ENCODE results near the gene IRF1. TPM values are rescaled to one million over a fixed set of nuclear protein-coding genes. Genes with fewer than 3 reads are reported as not detected.
A peak's percentile ranks its signal among the peaks of the same experiment; 100 is the strongest.
"Not testable (repeated sequence)": the region's sequence is repeated elsewhere in the genome, so short reads cannot be mapped to it uniquely, and the experiment has no call there.

Gene IRF1
- total RNA-seq, 2 donors from 2014 or later: 351 to 512 TPM

DNA sequence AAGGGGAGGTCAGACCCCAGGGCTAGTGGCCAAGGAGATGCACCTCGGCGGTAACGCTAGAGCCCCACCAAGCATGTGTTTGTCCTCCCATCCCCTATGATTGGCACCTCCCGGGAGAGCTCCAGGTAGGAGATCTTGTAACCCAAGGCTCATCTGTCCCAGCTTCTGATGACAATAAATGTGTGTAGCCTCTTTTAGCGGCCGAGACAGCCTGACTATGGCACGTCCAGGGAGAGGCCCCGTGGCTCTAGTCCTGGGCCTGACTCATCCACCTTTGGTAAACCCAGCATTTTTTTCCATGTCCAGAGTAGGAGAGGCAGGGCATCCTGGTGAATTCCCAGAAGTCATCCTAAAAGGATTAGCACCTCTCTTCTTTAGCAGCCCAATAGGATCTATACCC, 39.2 kb downstream of the IRF1 start:
- Mint-ChIP-seq H3K4me1 (ENCODE audit: low read depth in 2 of 2) (peaks cover 77 to 79% of the 10 kb centered on the region in 2 donors), H3K36me3 (peaks cover 28% of the 10 kb centered on the region), H3K4me3 (no peak overlapping the region), H3K27ac (peak overlapping the region in 1 of 2 donors; percentile 83), H3K27me3 (no peaks in the 10 kb centered on the region), H3K9me3 (peaks cover 10% of the 10 kb centered on the region)
- no peak for DNase-seq (ENCODE audit: low spot score)
- ATAC-seq: no peak

DNA sequence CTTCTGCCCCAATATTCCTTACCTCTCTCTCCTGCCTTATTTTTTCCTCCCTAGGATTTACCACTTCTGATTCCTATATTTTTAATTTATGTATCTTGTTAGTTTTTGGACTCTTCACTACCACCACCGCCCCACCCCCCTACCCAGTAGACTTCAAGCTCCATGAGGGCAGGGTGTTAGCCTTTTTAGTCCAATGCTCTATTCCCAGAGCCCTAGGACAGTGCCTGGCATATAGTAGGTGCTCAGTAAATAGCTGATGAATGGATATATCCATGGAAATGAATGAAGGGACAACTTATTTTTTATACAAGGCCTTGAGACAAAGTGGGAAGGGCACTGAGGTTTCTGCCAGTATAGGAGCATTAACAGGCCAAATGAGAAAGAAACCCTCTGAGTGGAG, 41.5 kb downstream of the IRF1 start:
- H3K4me3 Mint-ChIP-seq: peak overlapping the region; percentile 19
- H3K9me3 Mint-ChIP-seq: peaks cover 10% of the 10 kb centered on the region
- no peak for ATAC-seq
- H3K27ac Mint-ChIP-seq: peak overlapping the region; percentile 73 to 83
- H3K36me3 Mint-ChIP-seq: peaks cover 33% of the 10 kb centered on the region
- DNase-seq (ENCODE audit: low spot score): no peak
- no peaks in the 10 kb centered on the region for H3K27me3 Mint-ChIP-seq
- peaks cover 72 to 76% of the 10 kb centered on the region in 2 donors for H3K4me1 Mint-ChIP-seq (ENCODE audit: low read depth in 2 of 2)

DNA sequence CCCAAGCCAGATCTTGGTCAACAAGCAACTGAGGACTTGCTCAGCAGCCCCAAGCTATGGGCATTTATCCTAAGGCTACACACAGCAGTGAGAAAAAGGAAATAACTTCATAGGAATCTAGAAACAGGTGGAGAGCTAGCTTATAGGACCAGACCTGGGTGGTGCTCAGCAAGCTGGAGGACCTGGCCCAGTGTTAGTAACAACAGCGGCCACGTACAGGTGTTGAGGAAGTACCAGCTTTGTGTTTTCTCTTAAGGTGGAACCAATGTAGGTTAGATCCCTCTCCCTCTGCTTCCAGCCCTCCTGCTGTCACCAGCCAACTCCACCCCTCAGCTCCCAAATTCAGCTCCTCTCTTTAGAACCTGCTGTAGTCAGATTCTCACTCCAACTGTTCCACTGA, 43.4 kb downstream of the IRF1 start:
- peaks cover 22% of the 10 kb centered on the region for H3K36me3 Mint-ChIP-seq
- peaks cover 7% of the 10 kb centered on the region for H3K9me3 Mint-ChIP-seq
- H3K4me3 Mint-ChIP-seq: peak overlapping the region; percentile 18
- ATAC-seq: no peak
- peak overlapping the region; percentile 73 to 83 for H3K27ac Mint-ChIP-seq
- DNase-seq (ENCODE audit: low spot score): no peak
- H3K27me3 Mint-ChIP-seq: no peaks in the 10 kb centered on the region
- H3K4me1 Mint-ChIP-seq (ENCODE audit: low read depth in 2 of 2): peaks cover 67 to 74% of the 10 kb centered on the region in 2 donors

DNA sequence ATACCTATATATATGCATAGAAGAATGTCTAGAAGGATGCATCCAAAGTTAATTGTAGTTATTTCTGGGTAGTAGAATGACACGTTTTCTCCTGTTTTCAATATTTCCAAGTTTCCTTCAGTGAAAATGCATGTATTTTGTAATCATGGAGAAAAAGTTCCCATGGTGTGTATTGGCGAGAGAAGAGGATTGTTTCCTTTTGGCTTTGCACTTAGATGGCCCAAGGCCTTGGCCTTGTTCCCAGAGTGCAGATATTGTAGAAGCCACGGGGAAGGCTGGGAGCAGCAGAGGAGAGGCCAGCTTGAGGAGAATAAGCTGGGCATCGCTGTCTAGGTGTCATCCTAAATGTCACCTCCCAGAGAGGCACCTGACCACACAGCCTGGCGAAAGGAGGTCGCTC, 44.0 kb downstream of the IRF1 start:
- Mint-ChIP-seq H3K4me1 (ENCODE audit: low read depth in 2 of 2) (peaks cover 71 to 80% of the 10 kb centered on the region in 2 donors), H3K27me3 (no peaks in the 10 kb centered on the region), H3K9me3 (peaks cover 7% of the 10 kb centered on the region), H3K36me3 (peaks cover 21% of the 10 kb centered on the region), H3K27ac (peak overlapping the region; percentile 73 to 83), H3K4me3 (peak overlapping the region; percentile 20)
- DNase-seq (ENCODE audit: low spot score): no peak
- ATAC-seq: no peak

DNA sequence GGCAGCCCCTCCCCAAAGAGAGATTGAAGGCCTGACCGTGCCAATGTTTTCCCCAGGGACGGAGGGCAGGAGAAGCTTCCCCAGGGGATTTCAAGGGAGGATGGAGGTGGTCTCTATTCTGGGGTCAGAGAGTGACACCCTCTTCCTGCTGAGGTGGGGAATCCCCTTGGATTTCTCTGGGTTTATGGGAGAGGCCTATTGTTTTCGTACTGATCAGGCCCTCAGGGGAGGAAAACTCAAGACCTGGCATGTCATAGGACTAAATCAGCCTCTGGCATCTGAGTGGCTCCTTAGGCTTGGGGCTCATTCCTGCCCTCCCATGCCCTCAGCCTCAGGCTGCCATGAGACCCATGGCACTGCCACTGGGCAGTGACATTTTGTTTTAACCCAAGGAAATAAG, 44.6 kb downstream of the IRF1 start:
- no peak overlapping the region for H3K4me3 Mint-ChIP-seq
- H3K4me1 Mint-ChIP-seq (ENCODE audit: low read depth in 2 of 2): peaks cover 78 to 79% of the 10 kb centered on the region in 2 donors
- H3K27me3 Mint-ChIP-seq: no peaks in the 10 kb centered on the region
- H3K27ac Mint-ChIP-seq: peak overlapping the region; percentile 73 to 83
- DNase-seq (ENCODE audit: low spot score) (no peak), ATAC-seq (no peak)
- H3K36me3 Mint-ChIP-seq: peaks cover 21% of the 10 kb centered on the region
- peaks cover 7% of the 10 kb centered on the region for H3K9me3 Mint-ChIP-seq

DNA sequence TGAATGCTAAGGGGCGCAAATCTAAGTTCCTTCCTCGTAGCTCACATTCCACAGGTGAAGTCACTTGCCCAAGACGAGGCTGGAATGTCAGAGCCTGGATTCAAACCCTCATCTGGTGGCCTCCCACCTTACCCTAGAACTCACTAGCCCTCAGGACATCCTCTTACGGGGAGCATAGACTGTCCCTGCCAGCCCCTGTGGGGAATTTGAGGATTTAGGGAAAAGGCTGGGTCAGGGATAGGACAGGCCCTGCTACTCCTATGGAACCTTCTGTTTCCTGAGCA, 45.0 kb downstream of the IRF1 start:
- DNase-seq (ENCODE audit: low spot score) (no peak), ATAC-seq (no peak)
- H3K27ac Mint-ChIP-seq: peak overlapping the region; percentile 73 to 83
- H3K27me3 Mint-ChIP-seq: no peaks in the 10 kb centered on the region
- H3K9me3 Mint-ChIP-seq: peaks cover 7% of the 10 kb centered on the region
- peaks cover 79 to 81% of the 10 kb centered on the region in 2 donors for H3K4me1 Mint-ChIP-seq (ENCODE audit: low read depth in 2 of 2)
- peaks cover 21% of the 10 kb centered on the region for H3K36me3 Mint-ChIP-seq
- H3K4me3 Mint-ChIP-seq: no peak overlapping the region

DNA sequence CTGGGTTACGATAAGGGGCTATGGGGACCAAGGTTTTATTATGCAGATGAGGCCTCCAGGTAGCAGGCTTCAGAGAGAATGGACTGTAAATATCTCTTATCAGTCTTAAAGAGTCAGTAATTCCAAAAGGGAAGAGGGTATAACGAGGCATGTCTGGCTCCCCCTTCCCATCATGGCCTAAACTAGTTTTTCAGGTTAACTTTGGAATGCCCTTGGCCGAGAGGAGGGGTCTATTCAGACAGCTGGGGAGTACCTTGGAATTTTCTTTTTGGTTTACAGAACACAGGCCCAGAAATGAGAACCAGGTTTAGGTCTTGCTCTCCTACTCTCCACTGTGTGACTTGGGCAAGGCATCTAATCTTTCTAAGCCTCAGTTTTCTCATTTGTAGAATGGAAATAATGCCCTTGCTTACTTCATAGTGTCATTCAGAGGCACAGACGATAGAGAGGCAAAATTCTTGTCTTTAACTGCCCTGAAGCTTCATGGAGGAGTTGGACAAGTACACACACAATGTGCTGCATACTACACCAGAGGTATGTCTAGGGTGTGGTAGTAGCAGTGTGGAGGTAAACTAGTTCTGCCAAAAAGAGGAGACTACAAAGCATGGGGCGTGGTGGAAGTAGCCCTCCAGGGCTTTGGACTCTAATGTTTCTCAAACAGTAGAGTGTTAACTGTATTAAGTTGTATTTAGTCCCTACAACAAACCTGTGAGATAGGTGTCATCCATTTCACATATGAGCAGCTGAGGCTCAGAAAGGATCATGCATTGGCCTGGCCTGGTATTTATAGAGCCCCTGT, 45.5 kb downstream of the IRF1 start:
- Mint-ChIP-seq H3K4me3 (peak overlapping the region; percentile 7), H3K27me3 (no peaks in the 10 kb centered on the region), H3K27ac (peak overlapping the region; percentile 73 to 83), H3K9me3 (peaks cover 7% of the 10 kb centered on the region), H3K4me1 (ENCODE audit: low read depth in 2 of 2) (peaks cover 85 to 87% of the 10 kb centered on the region in 2 donors), H3K36me3 (peaks cover 21% of the 10 kb centered on the region)
- ATAC-seq (no peak), DNase-seq (ENCODE audit: low spot score) (no peak)

DNA sequence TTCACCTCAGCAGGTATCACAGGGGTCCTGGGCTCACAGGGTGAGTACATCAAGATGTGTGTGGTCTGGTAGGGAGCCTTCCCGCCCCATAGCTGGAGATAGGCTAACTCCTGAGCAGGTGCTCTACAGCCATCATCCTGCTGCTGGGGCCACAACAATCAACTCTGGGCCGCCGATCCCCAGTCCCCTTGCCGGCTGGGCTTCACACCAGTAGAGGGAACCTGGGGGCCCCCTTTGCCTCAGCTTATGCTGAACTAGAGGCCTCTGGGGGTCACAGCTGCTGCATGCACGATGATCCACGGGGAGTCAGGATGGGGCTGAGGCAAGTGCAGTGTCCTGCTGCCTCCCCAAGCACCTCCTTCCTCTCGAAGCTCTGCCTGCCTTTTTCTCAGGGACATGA, 46.5 kb downstream of the IRF1 start:
- Mint-ChIP-seq H3K36me3 (peaks cover 18% of the 10 kb centered on the region), H3K27me3 (no peaks in the 10 kb centered on the region), H3K9me3 (peaks cover 7% of the 10 kb centered on the region), H3K4me1 (ENCODE audit: low read depth in 2 of 2) (peaks cover 88 to 90% of the 10 kb centered on the region in 2 donors), H3K4me3 (peak overlapping the region; percentile 28), H3K27ac (peak overlapping the region; percentile 73 to 83)
- ATAC-seq: no peak
- DNase-seq (ENCODE audit: low spot score): no peak

DNA sequence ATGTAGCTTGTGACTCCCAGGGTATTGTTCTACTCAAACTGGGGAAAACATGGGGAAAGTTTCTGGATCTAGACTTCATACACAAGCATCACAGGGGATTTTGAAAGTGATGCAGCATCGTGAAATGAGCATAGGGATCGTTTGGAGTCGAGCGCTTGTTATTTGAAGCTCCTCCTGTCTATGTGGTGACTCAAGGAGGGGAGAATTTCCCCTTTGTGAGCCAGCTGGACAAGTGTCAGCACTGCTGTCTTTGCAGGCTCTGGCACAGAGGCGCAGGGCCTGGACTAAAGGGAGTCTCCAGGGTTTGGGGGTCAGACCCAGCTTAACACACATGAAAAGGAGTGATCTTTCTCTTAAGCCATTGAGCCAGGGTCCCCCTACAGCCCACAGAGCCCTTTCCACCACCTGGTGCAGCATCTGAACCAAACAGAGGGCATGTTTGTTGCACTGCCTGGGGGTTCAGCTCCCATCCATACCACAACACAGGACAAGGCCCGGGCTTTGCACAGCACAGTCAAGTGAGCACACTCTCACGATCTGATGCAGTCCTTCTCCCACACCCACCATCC, 51.0 kb downstream of the IRF1 start:
- no peaks in the 10 kb centered on the region for H3K9me3 Mint-ChIP-seq
- peaks cover 86 to 90% of the 10 kb centered on the region in 2 donors for H3K4me1 Mint-ChIP-seq (ENCODE audit: low read depth in 2 of 2)
- peaks cover 7% of the 10 kb centered on the region for H3K36me3 Mint-ChIP-seq
- ATAC-seq: peak; percentile 59 to 77
- peak overlapping the region; percentile 70 for H3K4me3 Mint-ChIP-seq
- no peak for DNase-seq (ENCODE audit: low spot score)
- peak overlapping the region; percentile 83 to 92 for H3K27ac Mint-ChIP-seq
- no peaks in the 10 kb centered on the region for H3K27me3 Mint-ChIP-seq

DNA sequence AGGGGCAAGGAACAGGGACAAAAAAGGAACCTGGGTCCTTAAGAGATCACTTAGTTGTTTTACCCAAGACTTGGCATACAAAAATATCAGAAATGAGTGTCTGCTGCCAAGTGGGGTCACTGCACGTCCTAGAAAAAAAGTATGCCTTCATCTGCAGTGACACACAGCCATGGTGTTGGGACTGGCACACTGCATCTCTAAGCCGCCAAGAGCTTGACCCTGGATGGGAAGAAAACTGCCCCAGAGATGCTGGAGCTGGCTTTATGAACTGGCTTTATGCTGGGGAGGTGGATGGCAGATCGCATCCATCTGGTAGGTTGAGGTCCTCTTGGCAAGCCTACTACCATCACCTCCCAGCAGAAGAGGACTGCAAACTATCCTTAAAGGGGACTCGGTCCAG, 51.7 kb downstream of the IRF1 start:
- no peak for ATAC-seq

DNA sequence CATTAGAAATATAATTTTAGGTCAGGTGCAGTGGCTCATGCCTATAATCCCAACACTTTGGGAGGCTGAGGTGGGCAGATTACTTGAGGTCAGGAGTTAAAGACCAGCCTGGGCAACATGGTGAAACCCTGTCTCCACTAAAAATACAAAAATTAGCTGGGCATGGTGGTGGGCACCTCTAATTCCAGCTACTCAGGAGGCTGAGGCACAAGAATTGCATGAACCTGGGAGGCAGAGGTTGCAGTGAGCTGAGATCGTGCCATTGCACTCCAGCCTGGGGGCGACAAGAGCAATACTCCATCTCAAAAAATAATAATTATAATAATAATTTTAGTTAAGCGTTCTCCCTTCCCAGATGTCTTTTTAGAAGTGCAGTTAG, 52.3 kb downstream of the IRF1 start:
- not testable (repeated sequence) for DNase-seq (ENCODE audit: low spot score); H3K27me3 Mint-ChIP-seq; H3K9me3 Mint-ChIP-seq; ATAC-seq
- Mint-ChIP-seq H3K27ac (peak overlapping the region; percentile 83 to 92), H3K4me3 (peak overlapping the region; percentile 82), H3K4me1 (ENCODE audit: low read depth in 2 of 2) (peaks cover 84 to 90% of the 10 kb centered on the region in 2 donors), H3K36me3 (peaks cover 13% of the 10 kb centered on the region)

More for the DNA sequence above, 51.7 kb downstream of the IRF1 start:
- Mint-ChIP-seq H3K4me1 (ENCODE audit: low read depth in 2 of 2) (peaks cover 86 to 91% of the 10 kb centered on the region in 2 donors), H3K36me3 (peaks cover 13% of the 10 kb centered on the region), H3K4me3 (peak overlapping the region; percentile 70), H3K27me3 (no peaks in the 10 kb centered on the region), H3K9me3 (no peaks in the 10 kb centered on the region), H3K27ac (peak overlapping the region; percentile 83 to 92)
- no peak for DNase-seq (ENCODE audit: low spot score)

DNA sequence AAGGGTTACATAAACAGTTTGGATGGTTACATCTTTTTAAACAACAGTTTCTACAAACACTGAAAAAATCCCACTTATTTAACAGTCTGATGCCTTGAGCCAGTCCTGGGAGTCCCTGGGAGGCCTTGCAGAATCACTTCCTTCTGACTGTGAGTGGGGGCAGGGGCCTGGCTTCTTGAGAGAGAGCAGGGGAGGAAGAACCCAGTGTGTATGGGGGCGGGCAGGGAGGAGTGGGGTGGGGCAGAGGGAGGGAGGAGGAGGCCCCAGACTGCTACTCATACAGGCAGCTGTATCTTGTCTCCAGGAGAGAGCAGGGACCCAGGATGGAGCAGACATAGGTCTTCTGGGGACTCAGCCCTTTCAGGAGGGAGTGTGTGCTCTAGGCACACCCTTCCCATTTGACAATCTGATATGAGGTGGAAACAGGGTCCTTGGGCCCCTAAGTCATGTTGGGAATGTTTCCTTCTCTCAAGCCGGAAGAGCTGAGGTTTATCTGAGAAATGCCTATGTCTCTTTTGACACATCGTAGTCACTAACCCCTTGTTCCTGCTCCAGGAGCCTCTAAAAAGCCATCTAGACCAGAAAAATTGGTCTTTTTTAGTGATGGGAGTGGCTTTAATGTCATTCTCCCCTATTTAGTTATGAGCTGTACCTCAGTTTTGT, 52.8 kb downstream of the IRF1 start:
- H3K9me3 Mint-ChIP-seq: no peaks in the 10 kb centered on the region
- H3K27ac Mint-ChIP-seq: peak overlapping the region; percentile 83 to 92
- peak overlapping the region; percentile 82 for H3K4me3 Mint-ChIP-seq
- DNase-seq (ENCODE audit: low spot score) (peak; percentile 87), ATAC-seq (peak; percentile 88 to 91)
- H3K4me1 Mint-ChIP-seq (ENCODE audit: low read depth in 2 of 2): peaks cover 84 to 90% of the 10 kb centered on the region in 2 donors
- no peaks in the 10 kb centered on the region for H3K27me3 Mint-ChIP-seq
- peaks cover 13% of the 10 kb centered on the region for H3K36me3 Mint-ChIP-seq

DNA sequence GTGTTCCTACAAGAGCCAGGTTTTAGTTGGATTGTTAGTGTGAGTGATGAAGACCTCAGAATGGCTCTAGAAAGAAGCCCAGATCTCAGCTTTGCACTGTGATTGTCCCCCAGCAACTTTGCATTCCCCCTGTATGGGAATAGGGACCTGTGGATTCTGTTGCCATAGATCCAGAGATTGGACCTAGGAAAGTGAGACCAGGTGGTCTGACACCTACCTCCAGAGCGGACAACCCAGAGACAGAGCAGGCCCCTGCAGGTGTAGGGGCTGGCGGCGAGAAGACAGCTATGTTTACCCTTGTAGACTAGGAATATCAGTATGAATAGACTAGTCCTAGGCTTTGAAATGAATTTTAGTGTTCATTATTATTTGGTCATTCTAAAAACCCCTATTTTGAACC, 53.6 kb downstream of the IRF1 start:
- Mint-ChIP-seq H3K27ac (peak overlapping the region; percentile 83 to 92), H3K4me3 (peak overlapping the region; percentile 82), H3K27me3 (no peaks in the 10 kb centered on the region), H3K4me1 (ENCODE audit: low read depth in 2 of 2) (peaks cover 84 to 90% of the 10 kb centered on the region in 2 donors), H3K9me3 (no peaks in the 10 kb centered on the region), H3K36me3 (peaks cover 16% of the 10 kb centered on the region)
- DNase-seq (ENCODE audit: low spot score) (no peak), ATAC-seq (peak in 1 of 2 donors; percentile 6)

DNA sequence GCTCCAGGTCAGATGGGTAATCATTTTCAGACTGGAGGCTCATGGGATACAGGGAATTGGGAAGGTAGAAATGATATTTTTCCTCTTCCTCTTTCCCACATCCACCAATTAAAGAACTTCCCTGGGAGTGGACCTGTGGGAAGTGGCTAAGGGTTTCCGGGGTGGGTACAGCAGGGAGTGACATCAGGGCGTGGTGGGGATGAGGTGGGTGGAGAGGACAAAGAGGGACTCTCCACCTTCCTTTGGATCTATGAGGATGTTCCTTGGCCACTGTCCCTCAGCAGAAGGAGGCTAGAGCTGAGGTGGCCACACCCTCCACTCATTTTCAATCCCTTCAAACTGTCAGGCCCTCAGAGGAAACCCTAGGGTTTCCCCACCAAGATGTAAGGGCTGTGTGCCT, 54.7 kb downstream of the IRF1 start:
- Mint-ChIP-seq H3K4me3 (peak overlapping the region; percentile 63), H3K4me1 (ENCODE audit: low read depth in 2 of 2) (peaks cover 84 to 90% of the 10 kb centered on the region in 2 donors), H3K36me3 (peaks cover 16% of the 10 kb centered on the region), H3K9me3 (no peaks in the 10 kb centered on the region), H3K27ac (peak overlapping the region; percentile 83 to 92), H3K27me3 (no peaks in the 10 kb centered on the region)
- no peak for DNase-seq (ENCODE audit: low spot score)
- ATAC-seq: no peak

All from natural killer cell treated with Interleukin-12 subunit alpha and Interleukin-12 subunit beta and Interleukin-15 and Interleukin-18, amount 100 ng/mL, for 72 hours (primary cell).